ENCODE measurements around the gene CCDC88C. TPM values are rescaled to one million over a fixed set of nuclear protein-coding genes. Genes with fewer than 3 reads are reported as not detected.

CCDC88C gene
- total and polyA plus RNA-seq, 7 donors = 0.95 to 45.7 (median 3.9) TPM

DNA sequence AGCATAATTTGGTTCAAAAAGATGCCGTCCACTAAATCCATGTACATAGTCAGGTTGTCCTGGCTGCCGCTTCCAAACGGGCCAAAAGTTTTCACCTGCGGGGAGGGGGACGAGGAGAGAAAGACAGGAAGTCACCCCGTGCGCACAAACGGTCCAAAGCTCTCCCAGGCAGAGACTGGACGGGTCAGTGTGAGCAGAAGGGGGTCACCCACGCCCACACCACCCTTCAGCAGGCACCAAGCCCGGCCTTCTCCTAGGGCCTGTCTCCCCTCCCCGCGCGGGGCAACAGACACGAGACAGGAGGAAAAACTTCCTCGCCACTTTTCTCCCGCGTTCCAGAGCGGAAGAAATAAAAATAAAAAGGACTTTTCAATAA lies 888 bp downstream of the CCDC88C start:
- WGBS, 2 donors = 2 to 11% methylated on average over 19 of the region's 19 CpGs
- intact Hi-C loops (cut with DNase I) = no loop called here
- Histone ChIP-seq H3K27ac (peak overlapping the region in 3 of 4 donors; percentile 24 to 55 (median 46)), H3K27me3 (peaks cover 6 to 23% (median 18%) of the 10 kb centered on the region in 3 donors), H3K4me3 (peak overlapping the region; percentile 38 to 61 (median 56)), H3K9me3 (no peaks in the 10 kb centered on the region), H3K4me1 (peaks cover 0 to 21% (median 17%) of the 10 kb centered on the region in 4 donors), H3K36me3 (no peaks in the 10 kb centered on the region)
- TF ChIP-seq EP300 (IDR thresholded peaks at IDR 0.05) = no peak
- no peak for TF ChIP-seq POLR2AphosphoS5 (IDR thresholded peaks at IDR 0.05)
- TF ChIP-seq, protein P1, sequence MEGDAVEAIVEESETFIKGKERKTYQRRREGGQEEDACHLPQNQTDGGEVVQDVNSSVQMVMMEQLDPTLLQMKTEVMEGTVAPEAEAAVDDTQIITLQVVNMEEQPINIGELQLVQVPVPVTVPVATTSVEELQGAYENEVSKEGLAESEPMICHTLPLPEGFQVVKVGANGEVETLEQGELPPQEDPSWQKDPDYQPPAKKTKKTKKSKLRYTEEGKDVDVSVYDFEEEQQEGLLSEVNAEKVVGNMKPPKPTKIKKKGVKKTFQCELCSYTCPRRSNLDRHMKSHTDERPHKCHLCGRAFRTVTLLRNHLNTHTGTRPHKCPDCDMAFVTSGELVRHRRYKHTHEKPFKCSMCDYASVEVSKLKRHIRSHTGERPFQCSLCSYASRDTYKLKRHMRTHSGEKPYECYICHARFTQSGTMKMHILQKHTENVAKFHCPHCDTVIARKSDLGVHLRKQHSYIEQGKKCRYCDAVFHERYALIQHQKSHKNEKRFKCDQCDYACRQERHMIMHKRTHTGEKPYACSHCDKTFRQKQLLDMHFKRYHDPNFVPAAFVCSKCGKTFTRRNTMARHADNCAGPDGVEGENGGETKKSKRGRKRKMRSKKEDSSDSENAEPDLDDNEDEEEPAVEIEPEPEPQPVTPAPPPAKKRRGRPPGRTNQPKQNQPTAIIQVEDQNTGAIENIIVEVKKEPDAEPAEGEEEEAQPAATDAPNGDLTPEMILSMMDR (IDR thresholded peaks at IDR 0.05) = no peak
- no peak for TF ChIP-seq POLR2A (IDR thresholded peaks at IDR 0.05)
- DNase-seq = no peak

DNA sequence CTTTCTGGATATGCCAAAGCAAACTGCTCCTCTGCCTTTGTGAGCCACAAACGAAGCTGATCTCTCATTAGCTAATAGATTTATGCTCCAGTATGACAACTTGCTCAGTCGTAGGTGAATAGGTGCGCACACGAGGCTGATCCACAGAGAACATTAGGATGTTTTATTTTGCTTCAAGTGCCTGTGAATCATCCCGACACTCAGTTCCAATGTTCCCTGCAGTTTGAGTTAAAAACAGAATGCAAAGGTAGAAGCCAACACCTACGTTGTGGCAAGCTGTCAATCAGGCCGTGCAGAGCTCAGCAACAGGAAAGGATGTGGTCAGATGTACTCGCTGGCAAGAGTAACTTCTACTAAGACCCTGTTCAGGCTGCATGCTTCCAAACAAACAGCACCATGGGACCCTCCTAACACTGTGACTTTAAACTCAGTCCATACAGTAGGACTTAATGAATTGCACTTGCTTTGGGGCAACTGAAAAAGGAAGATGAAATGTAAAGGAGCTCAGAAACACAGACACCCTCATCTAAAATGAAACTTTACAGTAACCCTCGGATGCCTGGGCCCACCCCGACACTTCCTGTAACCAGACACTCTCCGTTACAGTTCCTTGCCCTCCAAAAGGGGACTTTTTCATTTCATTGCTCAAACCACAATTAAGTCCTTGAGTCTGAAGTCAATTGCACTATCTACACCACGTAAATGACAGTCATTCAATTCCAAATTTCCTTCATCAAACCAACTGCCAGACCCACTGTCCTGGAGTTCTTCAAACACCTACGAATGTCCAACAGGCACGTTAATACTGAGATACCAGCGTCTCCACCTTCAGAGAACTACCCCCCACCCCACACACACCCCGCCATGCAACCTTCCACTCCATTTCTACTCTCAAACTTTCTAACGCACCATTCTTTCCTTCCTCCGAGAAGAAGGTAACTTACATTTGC lies 1.6 kb downstream of the CCDC88C start:
- TF ChIP-seq POLR2A (IDR thresholded peaks at IDR 0.05) (no peak), POLR2AphosphoS5 (IDR thresholded peaks at IDR 0.05) (no peak), EP300 (IDR thresholded peaks at IDR 0.05) (no peak)
- TF ChIP-seq, protein P1 (IDR thresholded peaks at IDR 0.05) = no peak
- 22 to 24% methylated on average over 18 of the region's 18 CpGs for WGBS, 2 donors
- peak overlapping the region in 1 of 4 donors; percentile 24 for H3K27ac ChIP-seq
- intact Hi-C loops (cut with DNase I) = no loop called here
- peak overlapping the region; percentile 38 to 61 (median 56) for H3K4me3 ChIP-seq
- no peak for DNase-seq
- no peaks in the 10 kb centered on the region for H3K9me3 ChIP-seq
- peaks cover 0 to 21% (median 17%) of the 10 kb centered on the region in 4 donors for H3K4me1 ChIP-seq
- no peaks in the 10 kb centered on the region for H3K36me3 ChIP-seq
- peaks cover 6 to 23% (median 18%) of the 10 kb centered on the region in 3 donors for H3K27me3 ChIP-seq

DNA sequence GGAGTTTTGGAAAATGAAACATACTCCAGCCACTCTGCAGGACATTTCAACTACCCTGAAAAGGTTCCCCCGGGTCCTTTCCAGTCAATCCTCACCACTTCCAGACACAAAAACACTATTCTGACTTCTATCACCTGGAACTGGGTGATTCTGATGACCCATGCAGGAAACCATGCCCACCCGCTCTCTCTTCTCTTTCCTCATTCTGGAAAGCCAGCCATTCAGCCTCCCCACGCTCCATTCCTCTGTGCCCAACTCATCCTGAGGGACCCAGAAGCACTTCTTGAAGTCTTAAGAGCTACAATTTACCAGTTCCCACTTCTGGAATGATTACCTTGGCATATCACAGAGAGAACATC lies 3.2 kb downstream of the CCDC88C start:
- peaks cover 0 to 21% (median 17%) of the 10 kb centered on the region in 4 donors for H3K4me1 ChIP-seq
- no peak overlapping the region for H3K4me3 ChIP-seq
- intact Hi-C loops (cut with DNase I) = no loop called here
- WGBS, 2 donors = 89 to 95% methylated on average over 3 of the region's 3 CpGs
- H3K36me3 ChIP-seq = no peaks in the 10 kb centered on the region
- TF ChIP-seq, protein P1 (IDR thresholded peaks at IDR 0.05) = no peak
- no peak for TF ChIP-seq EP300 (IDR thresholded peaks at IDR 0.05)
- no peak for TF ChIP-seq POLR2A (IDR thresholded peaks at IDR 0.05)
- no peak for TF ChIP-seq POLR2AphosphoS5 (IDR thresholded peaks at IDR 0.05)
- no peak for DNase-seq
- no peaks in the 10 kb centered on the region for H3K9me3 ChIP-seq
- H3K27me3 ChIP-seq = peaks cover 6 to 23% (median 18%) of the 10 kb centered on the region in 3 donors
- H3K27ac ChIP-seq = no peak overlapping the region

DNA sequence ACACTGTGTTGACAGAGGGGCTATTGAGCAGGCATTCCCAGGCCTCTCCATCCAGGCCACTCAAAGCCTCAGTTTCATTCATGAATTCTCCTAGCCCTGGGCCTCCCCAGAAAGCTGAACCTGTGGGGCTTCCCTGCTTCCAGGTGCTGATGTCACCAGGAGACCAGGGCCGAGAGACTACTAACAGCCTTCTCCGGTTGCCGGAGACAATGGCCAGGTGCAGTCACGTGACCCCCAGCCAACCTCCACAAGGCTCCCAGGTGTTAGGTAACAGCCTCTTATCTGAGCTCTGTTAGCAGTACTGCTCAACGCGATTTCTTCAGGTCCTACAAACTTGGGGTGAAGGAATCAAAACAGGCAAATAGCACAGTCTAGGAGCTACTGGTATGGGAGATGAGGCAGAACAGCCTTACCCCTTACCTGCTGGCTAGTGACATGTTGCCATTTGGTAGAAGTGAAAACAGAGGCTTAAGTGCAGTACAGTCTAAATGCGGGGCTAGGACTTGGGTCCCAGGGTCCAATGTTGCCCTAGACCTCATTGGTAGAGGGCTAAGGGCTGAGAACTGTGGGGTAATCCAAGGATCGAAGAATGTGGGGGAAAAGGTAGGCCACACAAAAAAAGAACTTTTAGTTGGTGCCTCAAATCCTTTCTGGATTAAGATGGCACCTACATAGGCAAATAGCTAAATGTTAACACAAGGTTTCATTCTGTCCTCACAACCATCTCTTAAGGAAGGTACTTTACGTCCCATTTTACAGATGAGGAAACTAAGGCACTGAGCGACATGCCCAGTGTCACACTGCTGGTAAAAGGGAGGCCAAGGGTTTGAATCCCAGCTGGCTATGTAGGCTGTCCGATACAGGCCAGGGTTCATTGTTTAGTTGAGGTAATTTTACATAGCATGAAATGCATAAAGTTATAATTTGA lies 3.8 kb downstream of the CCDC88C start:
- intact Hi-C loops (cut with DNase I) = no loop called here
- DNase-seq = no peak
- no peak overlapping the region for H3K27ac ChIP-seq
- H3K4me3 ChIP-seq = no peak overlapping the region
- WGBS, 2 donors = 49 to 65% methylated on average over 11 of the region's 11 CpGs
- TF ChIP-seq, protein P1 (IDR thresholded peaks at IDR 0.05) = no peak
- TF ChIP-seq POLR2A (IDR thresholded peaks at IDR 0.05) (no peak), POLR2AphosphoS5 (IDR thresholded peaks at IDR 0.05) (no peak), EP300 (IDR thresholded peaks at IDR 0.05) (no peak)
- H3K36me3 ChIP-seq = no peaks in the 10 kb centered on the region
- H3K27me3 ChIP-seq = peaks cover 6 to 23% (median 18%) of the 10 kb centered on the region in 3 donors
- no peaks in the 10 kb centered on the region for H3K9me3 ChIP-seq
- peaks cover 0 to 21% (median 17%) of the 10 kb centered on the region in 4 donors for H3K4me1 ChIP-seq
